HepG2 (cell line): Measurements from ENCODE around the gene CRYGS. TPM values are rescaled to one million over a fixed set of nuclear protein-coding genes. Genes with fewer than 3 reads are reported as not detected.

Experiments used
- GMEB1 ChIP-seq: sonication (generic); formaldehyde crosslinking; IDR thresholded peaks from 2 replicates; pipeline ENCODE4 v1.5.1; 2020; ENCODE audit warnings: missing genetic modification reagents, mild to moderate bottlenecking, borderline replicate concordance
- HBP1 ChIP-seq: IDR thresholded peaks from 2 replicates; pipeline ENCODE4 v1.6.1; 2016; ENCODE audit warnings: low read depth, control low read depth
- HIC2 ChIP-seq: sonication (generic); formaldehyde crosslinking; IDR thresholded peaks from 2 replicates; pipeline ENCODE4 v1.9.0; 2022; ENCODE audit warnings: low read depth, missing genetic modification reagents
- HNF4G ChIP-seq, 2 experiments: sonication (generic) in 1 of 2; formaldehyde crosslinking in 1 of 2; IDR thresholded peaks; 2 replicates each; pipeline versions ENCODE4 v1.4.0 to v1.6.1; 2011 to 2020; ENCODE audit warnings: borderline replicate concordance in 2 of 2, low read depth in 2 of 2, mild to moderate bottlenecking in 2 of 2, low read length in 1 of 2, missing genetic modification reagents in 1 of 2, moderate library complexity in 1 of 2
- JUN ChIP-seq: sonication (generic); formaldehyde crosslinking; IDR thresholded peaks from 2 replicates; pipeline ENCODE4 v1.4.0; 2020; ENCODE audit warnings: mild to moderate bottlenecking, missing genetic modification reagents
- KDM6A ChIP-seq: IDR thresholded peaks from 2 replicates; pipeline ENCODE4 v1.6.1; 2016; ENCODE audit warnings: low read depth
- NCOA5 ChIP-seq: sonication (generic); formaldehyde crosslinking; IDR thresholded peaks from 2 replicates; pipeline ENCODE4 v1.4.0; 2020; ENCODE audit warnings: missing genetic modification reagents
- PRDM15 ChIP-seq: sonication (generic); formaldehyde crosslinking; IDR thresholded peaks from 2 replicates; pipeline ENCODE4 v1.4.0; 2020; ENCODE audit warnings: missing genetic modification reagents
- TCF7L2 ChIP-seq: IDR thresholded peaks from 2 replicates; pipeline ENCODE4 v1.6.1; 2011; ENCODE audit warnings: mild to moderate bottlenecking, low read depth, low read length, moderate library complexity
- ZHX1 ChIP-seq: sonication (generic); formaldehyde crosslinking; IDR thresholded peaks from 2 replicates; pipeline ENCODE4 v1.8.1; 2022; ENCODE audit warnings: low read depth, mild to moderate bottlenecking, missing genetic modification reagents
- ZNF343 ChIP-seq: sonication (generic); formaldehyde crosslinking; IDR thresholded peaks from 2 replicates; pipeline ENCODE4 v1.4.0; 2020; ENCODE audit warnings: mild to moderate bottlenecking, missing genetic modification reagents
- ZNF616 ChIP-seq: sonication (generic); formaldehyde crosslinking; IDR thresholded peaks from 2 replicates; pipeline ENCODE4 v1.5.0; 2020; ENCODE audit warnings: low read depth, mild to moderate bottlenecking, missing genetic modification reagents
- ZNF776 ChIP-seq: sonication (generic); formaldehyde crosslinking; IDR thresholded peaks from 2 replicates; pipeline ENCODE4 v1.4.0; 2020; ENCODE audit warnings: mild to moderate bottlenecking, missing genetic modification reagents
- ZNF788 ChIP-seq: sonication (generic); formaldehyde crosslinking; IDR thresholded peaks from 2 replicates; pipeline ENCODE4 v1.5.0; 2020; ENCODE audit warnings: mild to moderate bottlenecking, missing genetic modification reagents, borderline replicate concordance
- ZSCAN22 ChIP-seq: sonication (generic); formaldehyde crosslinking; IDR thresholded peaks from 2 replicates; pipeline ENCODE4 v1.4.0; 2020; ENCODE audit warnings: mild to moderate bottlenecking, missing genetic modification reagents
- polyA plus RNA-seq, 8 experiments: library from polyadenylated mRNA; depleted of rRNA in 3 of 8; stranded (reverse) in 7 of 8; unstranded in 1 of 8; fragments of >200 nt; fragmentation: Illumina TruSeq in 4 of 8; extraction: Trizol in 4 of 8; gene quantifications; 2 replicates each; pipeline versions ENCODE4 v1.2.1 to v1.2.3, GENCODE V29; 2011 to 2016; ENCODE audit warnings: low read depth in 4 of 8, missing spikeins in 1 of 8, mixed read lengths in 1 of 8; ENCODE audit not compliant: insufficient read depth in 1 of 8
- total RNA-seq, 5 experiments: library from RNA; depleted of rRNA; stranded (reverse); fragments of >200 nt; fragmentation: Illumina TruSeq; extraction: Trizol; gene quantifications; 2 replicates each; pipeline ENCODE4 v1.2.3, GENCODE V29; 2016; ENCODE audit warnings: low read depth in 1 of 5

CRYGS gene
- total and polyA plus RNA-seq, 2 of the 13 experiments (the other 11 are each of a cell fraction or from before 2014, with no cell fraction given), result 2.1 to 6.7 TPM

GRCh38 chr3:186567072-186567921 is 23.1 kb upstream of the CRYGS start, which contains the start of gene TBCCD1 (continued):
- TF ChIP-seq HBP1, result peak; percentile 90
- TF ChIP-seq JUN (CRISPR knock-in tag), result peak; percentile 74; the same call in 1 of the 2 replicates
- TF ChIP-seq ZNF616 (CRISPR knock-in tag), result no peak
- TF ChIP-seq PRDM15 (CRISPR knock-in tag), result peak; percentile 21; the same call in 1 of the 2 replicates
- TF ChIP-seq ZNF776 (CRISPR knock-in tag), result peak; percentile 39; the same call in 1 of the 2 replicates
- peak; percentile 90; the same call in 1 of the 2 replicates for TF ChIP-seq ZNF788 (CRISPR knock-in tag)
- TF ChIP-seq TCF7L2, result no peak
- no peak for TF ChIP-seq ZSCAN22 (CRISPR knock-in tag)
- 0 out of 2 replicates have a peak, but pooled peaks have one; percentile 35 for TF ChIP-seq ZHX1
- TF ChIP-seq KDM6A (CRISPR knock-in tag), result peak; percentile 43; the same call in 1 of the 2 replicates
- peak; percentile 81; the same call in 1 of the 2 replicates for TF ChIP-seq ZNF343
- peak; percentile 82 for TF ChIP-seq GMEB1 (CRISPR knock-in tag)
- TF ChIP-seq NCOA5, result no peak
- TF ChIP-seq HIC2 (CRISPR knock-in tag), result 0 out of 2 replicates have a peak, but pooled peaks have one; percentile 34
- TF ChIP-seq HNF4G (IDR thresholded peaks at IDR 0.05; ENCODE audit: borderline replicate concordance, low read depth, low read length), result peak; percentile 78
- TF ChIP-seq HNF4G (CRISPR knock-in tag; IDR thresholded peaks at IDR 0.05; ENCODE audit: borderline replicate concordance, low read depth), result peak; percentile 25; the same call in 1 of the 2 replicates
